RWPE1 (cell line): ENCODE measurements around the gene AUTS2.

ENCODE experiments used
- CTCF ChIA-PET: fragments of 350-600 bp; sonication (Branson Sonifier 250); formaldehyde crosslinking; extraction: SDS; loops from one replicate; lab custom pipeline; 2021; lab: Yijun Ruan, JAX
- POLR2A ChIA-PET: fragments of 400-600 bp; formaldehyde crosslinking; extraction: SDS; loops from one replicate; lab custom pipeline; 2020; ENCODE audit warnings: antibody characterized with exemption; ENCODE audit not compliant: low non-redundant PET; lab: Yijun Ruan, JAX
- DNase-seq: peaks from one replicate; pipeline ENCODE4 v3.0.0; 2012; ENCODE audit warnings: low spot score
- H3K27ac ChIP-seq: fragments of 450-650 bp; 2 replicates; pipeline ENCODE4 v1.5.1; 2017
- TF ChIP-seq, protein P1 (sequence below): fragments of 450-650 bp; conservative IDR thresholded peaks from 2 replicates; pipeline ENCODE4 v1.5.1; 2017; ENCODE audit warnings: low read depth, mild to moderate bottlenecking

AUTS2 gene

GRCh38 chr7:69808391-69808790 is 210.1 kb downstream of the AUTS2 start:
- POLR2A ChIA-PET: no interaction called here
- no peak overlapping the region for H3K27ac ChIP-seq
- TF ChIP-seq, protein P1, sequence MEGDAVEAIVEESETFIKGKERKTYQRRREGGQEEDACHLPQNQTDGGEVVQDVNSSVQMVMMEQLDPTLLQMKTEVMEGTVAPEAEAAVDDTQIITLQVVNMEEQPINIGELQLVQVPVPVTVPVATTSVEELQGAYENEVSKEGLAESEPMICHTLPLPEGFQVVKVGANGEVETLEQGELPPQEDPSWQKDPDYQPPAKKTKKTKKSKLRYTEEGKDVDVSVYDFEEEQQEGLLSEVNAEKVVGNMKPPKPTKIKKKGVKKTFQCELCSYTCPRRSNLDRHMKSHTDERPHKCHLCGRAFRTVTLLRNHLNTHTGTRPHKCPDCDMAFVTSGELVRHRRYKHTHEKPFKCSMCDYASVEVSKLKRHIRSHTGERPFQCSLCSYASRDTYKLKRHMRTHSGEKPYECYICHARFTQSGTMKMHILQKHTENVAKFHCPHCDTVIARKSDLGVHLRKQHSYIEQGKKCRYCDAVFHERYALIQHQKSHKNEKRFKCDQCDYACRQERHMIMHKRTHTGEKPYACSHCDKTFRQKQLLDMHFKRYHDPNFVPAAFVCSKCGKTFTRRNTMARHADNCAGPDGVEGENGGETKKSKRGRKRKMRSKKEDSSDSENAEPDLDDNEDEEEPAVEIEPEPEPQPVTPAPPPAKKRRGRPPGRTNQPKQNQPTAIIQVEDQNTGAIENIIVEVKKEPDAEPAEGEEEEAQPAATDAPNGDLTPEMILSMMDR: no peak
- no peak for DNase-seq
- CTCF ChIA-PET: no interaction called here

DNA sequence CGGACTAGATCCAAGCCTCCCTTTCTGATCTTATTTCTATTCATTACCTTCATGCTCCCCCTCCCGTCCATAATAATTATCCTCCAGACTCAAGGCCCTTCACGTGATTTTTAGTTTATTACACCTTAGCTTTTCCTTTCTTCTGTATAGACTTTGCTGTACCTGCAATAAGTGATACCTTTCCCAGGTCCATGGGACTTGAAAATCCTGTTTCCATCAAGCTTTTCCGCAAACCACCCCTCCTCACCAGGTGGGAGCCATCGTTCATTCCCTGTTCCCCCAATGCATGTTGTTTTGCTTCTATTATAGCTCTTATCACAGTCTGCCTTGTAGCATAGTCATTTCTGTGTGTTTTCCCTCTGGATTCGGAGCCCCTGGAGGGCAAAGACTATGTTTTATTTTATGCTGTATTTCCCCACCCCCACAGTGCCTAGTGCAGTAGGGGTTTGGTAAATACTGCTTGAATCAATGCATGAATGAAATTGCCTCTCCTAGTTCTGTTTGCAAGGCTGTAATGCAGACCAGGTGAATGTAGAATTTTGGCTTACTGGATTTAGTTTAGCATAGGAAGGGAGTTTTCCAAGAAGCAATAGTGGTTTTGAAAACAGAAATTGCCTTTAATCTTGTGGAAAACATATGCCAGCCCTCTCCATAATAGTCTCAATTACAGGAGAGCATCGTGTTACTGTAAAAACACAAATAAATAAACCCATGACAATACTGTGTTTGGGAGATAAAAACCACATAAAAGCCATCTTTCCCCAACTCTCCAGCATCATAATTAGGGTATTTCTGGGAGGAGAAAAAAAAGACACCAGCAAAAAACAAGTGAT is 213.4 kb downstream of the AUTS2 start:
- CTCF ChIA-PET: interaction anchor here (0.6 kb wide), 1 partner anchor 1135 kb away, joined by 3 read pairs; no protein-coding TSS in a partner anchor
- POLR2A ChIA-PET: no interaction called here
- no peak for DNase-seq
- no peak overlapping the region for H3K27ac ChIP-seq
- TF ChIP-seq, protein P1: no peak

- TF ChIP-seq, protein P1: no peak
- no peak overlapping the region for H3K27ac ChIP-seq
- no peak for DNase-seq
- POLR2A ChIA-PET: no interaction called here
- CTCF ChIA-PET: no interaction called here
These were observed 214.5 kb downstream of the AUTS2 start for GRCh38 chr7:69812756-69813155.

GRCh38 chr7:69813637-69814240 is 215.5 kb downstream of the AUTS2 start:
- TF ChIP-seq, protein P1: no peak
- no peak overlapping the region for H3K27ac ChIP-seq
- no peak for DNase-seq
- ChIA-PET CTCF (no interaction called here), POLR2A (no interaction called here)

DNA sequence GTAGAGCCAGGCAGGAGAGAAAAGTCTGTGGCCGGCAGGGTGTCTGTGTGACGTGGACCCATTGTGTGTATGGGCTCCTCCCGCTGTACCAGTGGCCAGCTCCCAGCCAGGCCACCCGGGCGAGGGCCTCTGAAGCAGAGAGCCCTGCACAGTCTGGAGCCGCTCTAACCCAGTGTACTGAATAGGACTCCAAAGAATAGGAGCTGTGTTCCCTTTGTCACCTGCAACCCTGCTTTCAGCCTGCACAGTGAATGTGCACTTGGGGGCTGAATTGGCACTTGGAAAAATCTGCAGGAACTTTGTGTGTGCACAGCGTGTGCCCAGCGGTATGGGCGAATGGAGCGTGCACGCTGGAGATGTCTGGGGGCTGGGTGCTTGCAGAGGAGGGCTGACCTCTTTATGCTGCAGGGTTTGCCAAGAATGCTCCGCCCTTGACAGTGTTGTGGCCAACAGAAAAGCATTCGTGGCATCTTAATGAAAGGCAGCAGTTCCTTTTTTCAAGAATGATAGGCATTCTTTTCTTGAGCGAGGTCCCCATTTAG is 216.2 kb downstream of the AUTS2 start:
- CTCF ChIA-PET: no interaction called here
- POLR2A ChIA-PET: no interaction called here
- TF ChIP-seq, protein P1: no peak
- no peak for DNase-seq
- H3K27ac ChIP-seq: no peak overlapping the region

- TF ChIP-seq, protein P1: no peak
- H3K27ac ChIP-seq: no peak overlapping the region
- DNase-seq: no peak
- POLR2A ChIA-PET: no interaction called here
- CTCF ChIA-PET: no interaction called here
These were observed 218.2 kb downstream of the AUTS2 start for GRCh38 chr7:69816501-69816900.
